Measurements from ENCODE around the gene LRRIQ4.

The LRRIQ4 gene

GRCh38 chr3:169809230-169809795, 3.4 kb upstream of the LRRIQ4 start:
- no peak overlapping the region for H3K4me3 ChIP-seq (ENCODE audit: low read depth, low read length)

- H3K4me3 ChIP-seq (ENCODE audit: low read depth, low read length), result peak overlapping the region; percentile 65
Observed at GRCh38 chr3:169811631-169812331, 889 bp upstream of the LRRIQ4 start.

GRCh38 chr3:169813278-169813677, 608 bp downstream of the LRRIQ4 start:
- no peak overlapping the region for H3K4me3 ChIP-seq (ENCODE audit: low read depth, low read length)

- H3K4me3 ChIP-seq (ENCODE audit: low read depth, low read length), result no peak overlapping the region
Observed at GRCh38 chr3:169813757-169814517, 1.3 kb downstream of the LRRIQ4 start.

GRCh38 chr3:169815590-169816150, 3.0 kb downstream of the LRRIQ4 start:
- no peak overlapping the region for H3K4me3 ChIP-seq (ENCODE audit: low read depth, low read length)

GRCh38 chr3:169818316-169818715, 5.6 kb downstream of the LRRIQ4 start:
- no peak overlapping the region for H3K4me3 ChIP-seq (ENCODE audit: low read depth, low read length)

- no peak overlapping the region for H3K4me3 ChIP-seq (ENCODE audit: low read depth, low read length)
Observed at GRCh38 chr3:169822091-169822490, 9.4 kb downstream of the LRRIQ4 start.

- H3K4me3 ChIP-seq (ENCODE audit: low read depth, low read length), result no peak overlapping the region
Observed at GRCh38 chr3:169822540-169822939, 9.9 kb downstream of the LRRIQ4 start.

GRCh38 chr3:169822983-169823382, 10.3 kb downstream of the LRRIQ4 start:
- no peak overlapping the region for H3K4me3 ChIP-seq (ENCODE audit: low read depth, low read length)

- H3K4me3 ChIP-seq (ENCODE audit: low read depth, low read length), result no peak overlapping the region
Observed at GRCh38 chr3:169825316-169825715, 12.6 kb downstream of the LRRIQ4 start.

- no peak overlapping the region for H3K4me3 ChIP-seq (ENCODE audit: low read depth, low read length)
Observed at GRCh38 chr3:169827712-169828111, 15.0 kb downstream of the LRRIQ4 start.

GRCh38 chr3:169835533-169835932, 22.9 kb downstream of the LRRIQ4 start:
- H3K4me3 ChIP-seq (ENCODE audit: low read depth, low read length), result no peak overlapping the region

GRCh38 chr3:169836078-169836941, 23.6 kb downstream of the LRRIQ4 start:
- H3K4me3 ChIP-seq (ENCODE audit: low read depth, low read length), result no peak overlapping the region

- H3K4me3 ChIP-seq (ENCODE audit: low read depth, low read length), result no peak overlapping the region
Observed at GRCh38 chr3:169836942-169837275, 24.2 kb downstream of the LRRIQ4 start.

- no peak overlapping the region for H3K4me3 ChIP-seq (ENCODE audit: low read depth, low read length)
Observed at GRCh38 chr3:169838511-169839030, 25.9 kb downstream of the LRRIQ4 start.

GRCh38 chr3:169841171-169841570, 28.5 kb downstream of the LRRIQ4 start:
- H3K4me3 ChIP-seq (ENCODE audit: low read depth, low read length), result no peak overlapping the region

- H3K4me3 ChIP-seq (ENCODE audit: low read depth, low read length), result no peak overlapping the region
Observed at GRCh38 chr3:169842960-169843359, 30.3 kb downstream of the LRRIQ4 start.

- no peak overlapping the region for H3K4me3 ChIP-seq (ENCODE audit: low read depth, low read length)
Observed at GRCh38 chr3:169846458-169847193, 34.0 kb downstream of the LRRIQ4 start.

- no peak overlapping the region for H3K4me3 ChIP-seq (ENCODE audit: low read depth, low read length)
Observed at GRCh38 chr3:169847896-169848295, 35.2 kb downstream of the LRRIQ4 start.

- no peak overlapping the region for H3K4me3 ChIP-seq (ENCODE audit: low read depth, low read length)
Observed at GRCh38 chr3:169848741-169849140, 36.1 kb downstream of the LRRIQ4 start.
